ENCODE data around the gene SEMA3D. TPM values are rescaled to one million over a fixed set of nuclear protein-coding genes. Genes with fewer than 3 reads are reported as not detected.
"Not testable (repeated sequence)": the region's sequence is repeated elsewhere in the genome, so short reads cannot be mapped to it uniquely, and the experiment has no call there.

SEMA3D gene
- total RNA-seq, 1 donor from 2014 or later, result 4.5 TPM

GRCh38 chr7:84998665-84999064, 188.2 kb downstream of the SEMA3D start:
- Histone ChIP-seq H3K27me3 (no peaks in the 10 kb centered on the region), H3K36me3 (no peaks in the 10 kb centered on the region), H3K4me3 (no peak overlapping the region), H3K27ac (no peak overlapping the region), H3K9me3 (no peaks in the 10 kb centered on the region), H3K4me1 (no peaks in the 10 kb centered on the region)
- TF ChIP-seq CTCF (IDR thresholded peaks at IDR 0.05), result no peak
- intact Hi-C loops (cut with DNase I), result no loop called here
- no peak for DNase-seq (ENCODE audit: low spot score in 2 of 2)

- intact Hi-C loops (cut with DNase I), result no loop called here
- no peaks in the 10 kb centered on the region for H3K27me3 ChIP-seq
- DNase-seq (ENCODE audit: low spot score in 2 of 2), result no peak
- H3K4me3 ChIP-seq, result no peak overlapping the region
- H3K9me3 ChIP-seq, result no peaks in the 10 kb centered on the region
- no peak for TF ChIP-seq CTCF (IDR thresholded peaks at IDR 0.05)
- H3K4me1 ChIP-seq, result no peaks in the 10 kb centered on the region
- H3K36me3 ChIP-seq, result no peaks in the 10 kb centered on the region
- no peak overlapping the region for H3K27ac ChIP-seq
Observed at GRCh38 chr7:84997626-84998025, 189.2 kb downstream of the SEMA3D start.

GRCh38 chr7:84992954-84993353, 193.9 kb downstream of the SEMA3D start:
- intact Hi-C loops (cut with DNase I); H3K4me3 ChIP-seq; H3K4me1 ChIP-seq; H3K27ac ChIP-seq; H3K36me3 ChIP-seq; H3K9me3 ChIP-seq; DNase-seq (ENCODE audit: low spot score in 2 of 2); H3K27me3 ChIP-seq: not testable (repeated sequence)

- Histone ChIP-seq H3K27me3 (no peaks in the 10 kb centered on the region), H3K27ac (no peak overlapping the region), H3K36me3 (no peaks in the 10 kb centered on the region), H3K4me1 (no peaks in the 10 kb centered on the region), H3K9me3 (no peaks in the 10 kb centered on the region), H3K4me3 (no peak overlapping the region)
- intact Hi-C loops (cut with DNase I), result no loop called here
- no peak for DNase-seq (ENCODE audit: low spot score in 2 of 2)
- peak in 1 of 3 experiments; percentile 24 for TF ChIP-seq CTCF (IDR thresholded peaks at IDR 0.05)
Observed at GRCh38 chr7:84985073-84985784, 201.6 kb downstream of the SEMA3D start.

GRCh38 chr7:84982199-84982598, 204.7 kb downstream of the SEMA3D start:
- TF ChIP-seq CTCF (IDR thresholded peaks at IDR 0.05), result no peak
- H3K4me3 ChIP-seq, result no peak overlapping the region
- H3K27ac ChIP-seq, result no peak overlapping the region
- no peaks in the 10 kb centered on the region for H3K27me3 ChIP-seq
- H3K36me3 ChIP-seq, result no peaks in the 10 kb centered on the region
- intact Hi-C loops (cut with DNase I), result no loop called here
- H3K4me1 ChIP-seq, result no peaks in the 10 kb centered on the region
- DNase-seq (ENCODE audit: low spot score in 2 of 2), result no peak
- no peaks in the 10 kb centered on the region for H3K9me3 ChIP-seq

- intact Hi-C loops (cut with DNase I), result no loop called here
- H3K27me3 ChIP-seq, result no peaks in the 10 kb centered on the region
- TF ChIP-seq CTCF (IDR thresholded peaks at IDR 0.05), result no peak
- DNase-seq (ENCODE audit: low spot score in 2 of 2), result no peak
- no peak overlapping the region for H3K27ac ChIP-seq
- no peak overlapping the region for H3K4me3 ChIP-seq
- H3K9me3 ChIP-seq, result no peaks in the 10 kb centered on the region
- H3K4me1 ChIP-seq, result no peaks in the 10 kb centered on the region
- no peaks in the 10 kb centered on the region for H3K36me3 ChIP-seq
Observed at GRCh38 chr7:84981055-84981976, 205.5 kb downstream of the SEMA3D start.
